NCI-H2081 treated with DMSO at 0.1 percent for 48 hours (cell line): Measurements from ENCODE around the gene SMYD3.
A peak's percentile ranks its signal among the peaks of the same experiment; 100 is the strongest.
"Not testable (repeated sequence)": the region's sequence is repeated elsewhere in the genome, so short reads cannot be mapped to it uniquely, and the experiment has no call there.

Source experiments
- DNase-seq: peaks from one replicate; lab custom pipeline; 2025; lab: John Stamatoyannopoulos, UW

SMYD3 gene

GRCh38 chr1:246107516-246108277 lies 399.4 kb downstream of the SMYD3 start:
- DNase-seq: no peak

DNA sequence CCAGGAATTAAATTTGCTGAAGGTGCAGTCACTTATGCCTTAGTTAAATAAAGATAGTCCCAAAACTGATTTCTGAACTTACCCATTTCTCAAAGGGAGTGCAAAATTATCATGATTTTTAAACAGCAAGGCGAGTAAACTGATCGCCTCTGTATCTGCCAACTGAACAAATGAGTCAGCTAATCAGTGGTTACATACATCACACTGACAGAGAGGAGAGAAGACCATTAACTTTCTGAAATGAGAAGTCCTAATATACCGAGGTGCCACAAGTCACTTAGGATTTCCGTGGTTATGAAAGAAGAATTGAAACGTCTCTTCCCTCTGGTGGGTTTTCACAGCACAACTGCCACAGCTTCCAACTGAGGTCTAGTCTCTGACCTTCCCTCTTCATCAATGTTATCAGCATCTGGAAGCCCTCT lies 400.7 kb downstream of the SMYD3 start:
- DNase-seq: no peak

DNA sequence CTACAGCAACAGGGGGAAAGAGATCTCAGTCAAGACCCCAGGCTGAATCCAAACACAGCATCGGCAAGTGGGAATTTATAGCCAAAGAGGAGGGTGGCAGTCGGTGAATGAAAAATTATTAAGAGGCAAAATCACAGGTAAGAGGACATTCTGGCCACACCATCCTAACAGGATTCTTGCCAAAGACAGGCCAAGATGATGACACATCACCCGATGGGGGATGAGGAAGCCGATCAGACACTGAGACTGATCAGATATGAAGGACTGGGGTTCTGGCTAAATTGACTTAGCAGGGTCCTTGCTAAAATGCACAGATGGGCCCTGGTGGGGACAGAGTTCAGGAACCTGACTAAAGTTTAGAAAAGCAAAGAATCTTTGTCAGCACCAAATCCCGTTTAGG lies 402.2 kb downstream of the SMYD3 start:
- no peak for DNase-seq

- no peak for DNase-seq
These were observed 407.5 kb downstream of the SMYD3 start for GRCh38 chr1:246099570-246099969.

DNA sequence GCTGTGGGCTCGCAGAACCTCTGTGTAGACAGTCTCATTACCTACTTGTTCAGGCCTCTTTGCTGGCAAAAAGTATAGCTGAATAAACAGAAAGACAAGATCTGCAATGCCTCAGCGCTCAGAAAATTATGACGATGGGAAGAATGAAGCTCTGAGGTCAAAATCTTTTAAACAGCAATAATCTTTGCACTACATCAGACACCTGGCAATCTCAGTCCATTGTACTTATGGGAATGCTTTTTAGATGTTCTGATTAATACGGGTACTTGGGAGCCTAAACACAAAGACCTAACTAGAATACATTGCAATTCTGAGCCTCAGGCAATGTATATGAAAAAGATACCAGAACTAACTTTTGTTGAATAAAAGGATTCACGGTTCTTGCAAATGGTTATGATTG lies 410.7 kb downstream of the SMYD3 start:
- DNase-seq: no peak

GRCh38 chr1:246095443-246095842 lies 411.6 kb downstream of the SMYD3 start:
- no peak for DNase-seq

DNA sequence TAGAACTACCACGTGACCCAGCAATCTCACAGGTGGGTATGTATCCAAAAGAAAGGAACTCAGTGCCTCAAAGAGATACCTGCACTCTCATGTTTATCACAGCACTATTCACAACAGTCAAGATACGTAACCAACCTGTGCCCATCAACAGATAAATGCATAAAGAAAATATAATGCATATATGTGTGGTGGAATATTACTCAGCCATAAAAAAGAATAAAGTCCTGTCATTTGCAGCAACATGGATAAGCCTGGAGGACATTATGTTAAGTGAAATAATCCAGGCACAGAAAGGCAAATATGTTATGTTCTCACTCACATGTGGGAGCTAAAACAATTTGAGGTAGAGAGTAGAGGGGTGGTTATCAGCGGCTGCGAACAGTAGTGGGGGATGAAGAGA lies 413.8 kb downstream of the SMYD3 start:
- no peak for DNase-seq

DNA sequence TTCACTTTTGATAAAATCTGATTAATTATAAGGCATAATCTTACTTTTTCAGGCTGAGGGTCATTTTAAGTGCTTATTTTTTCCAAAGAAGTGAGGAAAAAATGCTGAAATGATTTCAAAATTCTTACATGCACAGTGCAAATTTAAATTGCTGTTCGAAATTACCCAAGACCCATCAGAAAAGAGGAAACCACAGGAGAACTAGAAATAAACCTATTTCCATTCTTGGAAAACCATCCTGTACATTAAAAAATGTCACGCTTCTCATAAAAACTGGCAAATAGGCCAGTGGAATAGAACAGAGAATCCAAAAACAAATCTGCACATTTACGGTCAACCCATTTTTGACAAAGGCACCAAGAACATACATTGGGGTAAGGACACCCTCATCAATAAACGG lies 414.9 kb downstream of the SMYD3 start:
- no peak for DNase-seq

GRCh38 chr1:246091477-246091876 lies 415.6 kb downstream of the SMYD3 start:
- no peak for DNase-seq

GRCh38 chr1:246086191-246086590 lies 420.9 kb downstream of the SMYD3 start:
- no peak for DNase-seq

GRCh38 chr1:246083416-246083815 lies 423.7 kb downstream of the SMYD3 start:
- DNase-seq: no peak

DNA sequence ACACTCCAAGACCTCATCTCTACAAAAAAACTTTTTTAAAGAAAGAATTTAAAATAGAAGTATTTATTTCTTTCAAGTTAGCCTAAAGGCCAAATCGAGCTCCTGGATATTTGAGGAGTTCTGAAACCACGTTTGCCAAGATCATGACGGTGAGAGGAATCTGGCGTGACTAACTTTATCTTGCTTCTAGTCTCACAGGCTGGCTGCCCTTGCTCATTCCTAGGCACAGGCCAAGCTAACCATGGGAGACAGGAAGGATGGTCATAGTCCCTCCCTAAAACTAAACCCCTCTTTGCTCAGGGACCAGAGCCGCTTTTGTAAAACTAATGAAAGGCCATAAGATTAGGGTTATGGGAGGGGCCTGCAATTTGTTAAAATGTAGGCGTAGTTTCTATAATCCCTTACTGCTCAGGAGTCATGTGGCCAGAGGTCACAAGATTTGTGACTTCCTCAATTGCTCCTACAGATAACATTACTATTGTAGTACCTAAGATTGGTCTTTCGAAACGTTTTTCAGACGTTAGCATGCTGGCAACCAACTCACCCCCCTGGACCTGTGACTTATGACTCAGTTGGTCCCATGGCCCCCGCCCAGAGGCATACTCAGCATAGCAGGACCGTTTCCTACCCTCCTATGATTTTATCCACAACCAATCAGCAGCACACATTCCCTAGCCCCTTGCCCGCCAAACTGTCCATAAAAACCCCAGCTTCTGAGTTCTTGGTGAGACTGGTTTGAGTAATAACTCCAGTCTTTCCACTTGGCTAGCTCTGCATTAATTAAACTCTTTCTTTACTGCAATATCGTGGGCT lies 425.0 kb downstream of the SMYD3 start:
- DNase-seq: no peak

DNA sequence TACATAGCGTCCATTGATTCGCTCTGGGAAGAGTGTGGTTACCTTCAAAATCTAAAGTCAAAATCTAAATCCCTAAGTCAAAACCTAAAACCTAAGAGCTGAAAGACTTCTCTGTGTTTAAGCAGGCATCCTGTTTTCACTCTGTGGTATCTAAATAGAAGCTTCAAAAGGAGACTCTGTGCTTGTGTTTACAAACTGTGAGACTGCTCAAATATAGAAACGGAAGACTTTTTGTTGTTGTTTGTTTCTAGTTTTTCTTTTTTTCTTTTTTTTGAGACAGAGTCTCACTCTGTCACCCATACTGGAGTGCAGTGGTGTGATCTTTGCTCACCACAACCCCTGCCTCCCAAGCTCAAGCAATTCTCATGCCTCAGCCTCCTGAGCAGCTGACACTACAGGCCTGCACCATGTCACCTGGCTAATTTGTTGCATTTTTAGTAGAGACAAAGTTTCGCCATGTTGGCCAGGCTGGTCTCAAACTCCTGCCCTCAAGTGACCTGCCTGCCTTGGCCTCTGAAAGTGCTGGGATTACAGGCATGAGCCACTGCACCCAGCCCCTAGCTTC lies 425.9 kb downstream of the SMYD3 start:
- DNase-seq: no peak

DNA sequence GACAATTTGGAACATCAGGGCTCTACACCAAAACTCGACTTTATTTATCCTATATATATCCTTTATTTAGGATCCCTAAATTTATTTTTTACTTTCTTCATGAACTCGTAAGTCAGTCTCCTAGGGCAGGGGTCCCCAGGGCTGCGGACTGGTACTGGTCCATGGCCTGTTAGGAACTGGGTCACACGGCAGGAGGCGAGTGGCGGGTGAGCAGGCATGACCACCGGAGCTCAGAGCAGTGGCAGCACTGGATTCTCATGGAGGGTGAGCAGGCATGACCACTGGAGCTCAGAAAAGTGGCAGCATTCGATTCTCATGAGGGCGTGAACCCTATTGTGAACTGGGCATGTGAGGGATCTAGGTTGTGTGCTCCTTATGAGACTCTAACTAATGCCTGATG lies 427.0 kb downstream of the SMYD3 start:
- no peak for DNase-seq

- no peak for DNase-seq
These were observed 428.2 kb downstream of the SMYD3 start for GRCh38 chr1:246078888-246079252.

- DNase-seq: no peak
These were observed 428.8 kb downstream of the SMYD3 start for GRCh38 chr1:246078126-246078887.

DNA sequence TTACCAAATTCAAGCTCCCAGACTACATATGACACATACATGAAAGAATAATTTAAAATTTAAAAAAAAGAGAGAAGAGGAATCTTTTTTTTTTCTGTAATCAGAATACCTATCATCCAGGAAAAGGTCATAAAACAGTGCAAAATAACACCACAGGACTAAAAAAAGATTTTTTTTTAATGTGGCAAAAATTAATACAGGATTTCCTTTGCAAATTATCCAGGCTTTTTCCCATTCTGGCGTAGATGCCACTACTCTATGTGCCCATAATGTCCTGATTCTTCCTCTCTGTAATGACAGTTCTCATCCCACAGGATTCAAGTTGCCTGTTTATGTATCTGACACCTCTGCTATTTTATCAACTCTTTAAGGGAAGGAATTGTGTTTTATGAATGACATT lies 429.6 kb downstream of the SMYD3 start:
- no peak for DNase-seq

- DNase-seq: no peak
These were observed 432.7 kb downstream of the SMYD3 start for GRCh38 chr1:246074421-246074820.

- DNase-seq: no peak
These were observed 434.6 kb downstream of the SMYD3 start for GRCh38 chr1:246072456-246072955.

DNA sequence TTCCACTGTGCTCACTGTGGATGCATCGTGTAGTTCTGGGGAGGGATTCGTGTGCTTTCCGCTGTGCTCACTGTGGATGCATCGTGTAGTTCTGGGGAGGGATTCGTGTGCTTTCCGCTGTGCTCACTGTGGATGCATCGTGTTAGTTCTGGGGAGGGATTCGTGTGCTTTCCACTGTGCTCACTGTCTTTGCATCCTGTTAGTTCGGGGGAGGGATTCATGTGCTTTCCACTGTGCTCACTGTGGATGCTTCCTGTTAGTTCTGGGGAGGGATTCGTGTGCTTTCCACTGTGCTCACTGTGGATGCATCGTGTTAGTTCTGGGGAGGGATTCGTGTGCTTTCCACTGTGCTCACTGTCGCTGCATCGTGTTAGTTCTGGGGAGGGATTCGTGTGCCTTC lies 435.1 kb downstream of the SMYD3 start:
- DNase-seq: peak; percentile 26

- DNase-seq: not testable (repeated sequence)
These were observed 435.5 kb downstream of the SMYD3 start for GRCh38 chr1:246071561-246071960.

- DNase-seq: no peak
These were observed 437.5 kb downstream of the SMYD3 start for GRCh38 chr1:246069581-246069980.
